PC-9 (cell line): Measurements from ENCODE around the gene CFAP97D2. TPM values are rescaled to one million over a fixed set of nuclear protein-coding genes. Genes with fewer than 3 reads are reported as not detected.

Experiments
- BruUV-seq: library from RNA; stranded (reverse); fragments of 400-500 nt; replicated peaks from 2 replicates; lab custom pipeline; 2021; lab: Mats Ljungman, UMichigan
- CTCF ChIA-PET: fragments of 300-600 bp; sonication (Branson Sonifier 250); formaldehyde crosslinking; loops from one replicate; lab custom pipeline; 2022; ENCODE audit warnings: antibody characterized with exemption; lab: Charles Lee
- POLR2A ChIA-PET: fragments of 300-600 bp; sonication (Branson Sonifier 250); formaldehyde crosslinking; loops from one replicate; lab custom pipeline; 2022; ENCODE audit warnings: antibody characterized with exemption; ENCODE audit not compliant: unreplicated experiment; lab: Charles Lee
- DNase-seq, 2 experiments: peaks; one replicate each; pipeline versions ENCODE4 v3.0.0 to v3.0.0-alpha.2; 2015 to 2022; ENCODE audit warnings: mixed read lengths in 1 of 2
- H2AFZ ChIP-seq: fragments of 200-600 bp; sonication (generic); 2 replicates; pipeline ENCODE4 v1.8.1; 2017; ENCODE audit warnings: antibody characterized with exemption
- H3F3A ChIP-seq: fragments of 200-600 bp; sonication (generic); 2 replicates; pipeline ENCODE4 v1.8.1; 2017; ENCODE audit warnings: antibody characterized with exemption, mild to moderate bottlenecking, low read depth; ENCODE audit not compliant: insufficient read depth
- H3K27ac ChIP-seq: fragments of 200-600 bp; sonication (generic); 2 replicates; pipeline ENCODE4 v1.6.1; 2016; ENCODE audit warnings: mixed run types
- H3K27me3 ChIP-seq: fragments of 200-600 bp; sonication (generic); 2 replicates; pipeline ENCODE4 v1.6.1; 2016; ENCODE audit warnings: low read depth, mixed run types; ENCODE audit not compliant: insufficient read depth
- H3K36me3 ChIP-seq: fragments of 200-600 bp; sonication (generic); 2 replicates; pipeline ENCODE4 v1.6.1; 2016; ENCODE audit warnings: low read depth, mixed run types
- H3K4me1 ChIP-seq: fragments of 200-600 bp; sonication (generic); replicated peaks from 2 replicates; pipeline ENCODE4 v1.6.1; 2016; ENCODE audit warnings: mixed run types; ENCODE audit not compliant: insufficient read depth
- H3K4me2 ChIP-seq: fragments of 200-600 bp; sonication (generic); 2 replicates; pipeline ENCODE4 v1.6.1; 2017; ENCODE audit warnings: mixed run types
- H3K4me3 ChIP-seq: fragments of 200-600 bp; sonication (generic); 2 replicates; pipeline ENCODE4 v1.6.1; 2016; ENCODE audit warnings: mixed run types
- H3K79me2 ChIP-seq: fragments of 200-600 bp; sonication (generic); 2 replicates; pipeline ENCODE4 v1.6.1; 2017; ENCODE audit warnings: low read depth, mixed run types
- H3K9me2 ChIP-seq: fragments of 200-600 bp; sonication (generic); 2 replicates; pipeline ENCODE4 v1.8.1; 2017; ENCODE audit warnings: mild to moderate bottlenecking; ENCODE audit not compliant: insufficient read depth
- H3K9me3 ChIP-seq: fragments of 200-600 bp; sonication (generic); 2 replicates; pipeline ENCODE4 v1.8.1; 2016; ENCODE audit warnings: low read depth; ENCODE audit not compliant: insufficient read depth
- H4K20me1 ChIP-seq: fragments of 200-600 bp; sonication (generic); 2 replicates; pipeline ENCODE4 v1.8.1; 2017; ENCODE audit not compliant: insufficient read depth
- EZH2 ChIP-seq: fragments of 200-600 bp; sonication (generic); IDR thresholded peaks from 2 replicates; pipeline ENCODE4 v1.8.0; 2017; ENCODE audit warnings: antibody characterized with exemption, low read depth
- intact Hi-C: fragments of 100-400 bp; cut with micrococcal nuclease; formaldehyde crosslinking; loops from one replicate; pipeline ENCODE4 v1.10.0; 2022; ENCODE audit not compliant: unreplicated experiment
- total RNA-seq: library from RNA; stranded (reverse); gene quantifications from 2 replicates; pipeline ENCODE4 v1.2.3, GENCODE V29; 2021
- TF ChIP-seq, protein P1 (sequence below): fragments of 200-600 bp; sonication (generic); conservative IDR thresholded peaks from 2 replicates; pipeline ENCODE4 v1.6.1; 2017; ENCODE audit warnings: mixed run types, antibody characterized with exemption, mild to moderate bottlenecking, moderate library complexity

Gene CFAP97D2
- total RNA-seq, 1 experiment from 2014 or later = not detected

DNA sequence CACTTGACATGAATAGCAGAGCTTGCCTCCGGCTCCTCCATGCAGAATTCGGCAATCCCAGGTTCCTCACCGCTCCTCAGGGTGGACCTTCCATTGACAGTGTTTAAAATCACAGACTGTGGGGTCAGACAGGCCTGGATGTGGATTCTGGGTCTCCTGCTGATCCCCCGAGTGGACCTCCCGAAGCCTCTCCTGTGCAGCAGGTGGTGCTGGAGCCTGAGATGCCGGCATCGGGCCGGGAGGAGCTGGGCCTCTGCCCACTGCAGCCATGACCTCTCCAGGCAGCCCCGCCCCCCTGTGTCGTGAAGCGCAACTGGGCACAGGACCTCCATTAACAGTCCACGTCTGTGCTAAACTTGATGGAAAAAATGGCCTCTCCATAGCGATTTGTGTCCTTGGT lies 45.1 kb downstream of the CFAP97D2 start:
- POLR2A ChIA-PET = no interaction called here
- DNase-seq = no peak

DNA sequence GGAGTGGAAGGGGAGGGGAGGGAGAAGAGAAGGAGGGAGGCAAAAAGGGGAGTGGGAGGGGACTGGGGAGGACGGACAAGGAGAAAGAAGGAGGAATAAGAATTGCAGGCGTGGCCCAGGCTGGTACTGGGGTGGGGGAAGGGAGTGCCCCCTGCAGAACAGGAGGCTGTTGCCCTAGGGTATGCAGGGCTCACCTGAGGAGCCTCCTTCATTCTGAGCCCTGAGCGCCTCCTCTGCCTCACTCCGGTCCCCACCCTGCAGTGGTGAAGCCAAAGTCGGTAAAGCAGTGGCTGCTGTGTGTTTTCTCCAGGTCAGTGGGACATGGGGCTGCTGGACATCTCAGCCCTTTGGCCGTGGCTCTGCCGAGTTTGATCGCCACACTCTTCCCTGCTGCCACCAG lies 46.6 kb downstream of the CFAP97D2 start:
- peaks cover 9% of the 10 kb centered on the region; the same call in 1 of the 2 replicates for H3K27me3 ChIP-seq
- intact Hi-C loops = loop anchor here (1.0 to 5.0 kb wide), 4 partner anchors 160 to 408 kb away; no protein-coding TSS in a partner anchor
- TF ChIP-seq EZH2 = no peak
- TF ChIP-seq, protein P1, sequence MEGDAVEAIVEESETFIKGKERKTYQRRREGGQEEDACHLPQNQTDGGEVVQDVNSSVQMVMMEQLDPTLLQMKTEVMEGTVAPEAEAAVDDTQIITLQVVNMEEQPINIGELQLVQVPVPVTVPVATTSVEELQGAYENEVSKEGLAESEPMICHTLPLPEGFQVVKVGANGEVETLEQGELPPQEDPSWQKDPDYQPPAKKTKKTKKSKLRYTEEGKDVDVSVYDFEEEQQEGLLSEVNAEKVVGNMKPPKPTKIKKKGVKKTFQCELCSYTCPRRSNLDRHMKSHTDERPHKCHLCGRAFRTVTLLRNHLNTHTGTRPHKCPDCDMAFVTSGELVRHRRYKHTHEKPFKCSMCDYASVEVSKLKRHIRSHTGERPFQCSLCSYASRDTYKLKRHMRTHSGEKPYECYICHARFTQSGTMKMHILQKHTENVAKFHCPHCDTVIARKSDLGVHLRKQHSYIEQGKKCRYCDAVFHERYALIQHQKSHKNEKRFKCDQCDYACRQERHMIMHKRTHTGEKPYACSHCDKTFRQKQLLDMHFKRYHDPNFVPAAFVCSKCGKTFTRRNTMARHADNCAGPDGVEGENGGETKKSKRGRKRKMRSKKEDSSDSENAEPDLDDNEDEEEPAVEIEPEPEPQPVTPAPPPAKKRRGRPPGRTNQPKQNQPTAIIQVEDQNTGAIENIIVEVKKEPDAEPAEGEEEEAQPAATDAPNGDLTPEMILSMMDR = no peak
- no peaks in the 10 kb centered on the region for H3K36me3 ChIP-seq
- 0 out of 2 replicates have a peak, but pooled peaks cover 11% of the 10 kb centered on the region for H3K4me1 ChIP-seq
- no peaks in the 10 kb centered on the region for H4K20me1 ChIP-seq
- no peak overlapping the region for H3K27ac ChIP-seq
- H2AFZ ChIP-seq = no peak overlapping the region
- no TSS peak for BruUV-seq
- H3K4me3 ChIP-seq = no peak overlapping the region
- H3F3A ChIP-seq = peaks cover 15% of the 10 kb centered on the region; the same call in 1 of the 2 replicates
- H3K9me3 ChIP-seq = no peaks in the 10 kb centered on the region
- no peaks in the 10 kb centered on the region for H3K9me2 ChIP-seq
- H3K79me2 ChIP-seq = no peaks in the 10 kb centered on the region
- no peak for DNase-seq
- ChIA-PET CTCF (no interaction called here), POLR2A (no interaction called here)
- no peak overlapping the region for H3K4me2 ChIP-seq

More for the DNA sequence above, 45.1 kb downstream of the CFAP97D2 start:
- H3K9me3 ChIP-seq = no peaks in the 10 kb centered on the region
- H2AFZ ChIP-seq = no peak overlapping the region
- no peaks in the 10 kb centered on the region for H4K20me1 ChIP-seq
- CTCF ChIA-PET = no interaction called here
- H3K4me2 ChIP-seq = no peak overlapping the region
- peaks cover 6% of the 10 kb centered on the region; the same call in 1 of the 2 replicates for H3K27me3 ChIP-seq
- H3K9me2 ChIP-seq = no peaks in the 10 kb centered on the region
- peaks cover 15% of the 10 kb centered on the region; the same call in 1 of the 2 replicates for H3F3A ChIP-seq
- H3K36me3 ChIP-seq = no peaks in the 10 kb centered on the region
- TF ChIP-seq EZH2 = no peak
- TF ChIP-seq, protein P1 = no peak
- no peak overlapping the region for H3K27ac ChIP-seq
- no TSS peak for BruUV-seq
- H3K4me1 ChIP-seq = 0 out of 2 replicates have a peak, but pooled peaks cover 11% of the 10 kb centered on the region
- intact Hi-C loops = no loop called here
- H3K79me2 ChIP-seq = no peaks in the 10 kb centered on the region
- H3K4me3 ChIP-seq = no peak overlapping the region

DNA sequence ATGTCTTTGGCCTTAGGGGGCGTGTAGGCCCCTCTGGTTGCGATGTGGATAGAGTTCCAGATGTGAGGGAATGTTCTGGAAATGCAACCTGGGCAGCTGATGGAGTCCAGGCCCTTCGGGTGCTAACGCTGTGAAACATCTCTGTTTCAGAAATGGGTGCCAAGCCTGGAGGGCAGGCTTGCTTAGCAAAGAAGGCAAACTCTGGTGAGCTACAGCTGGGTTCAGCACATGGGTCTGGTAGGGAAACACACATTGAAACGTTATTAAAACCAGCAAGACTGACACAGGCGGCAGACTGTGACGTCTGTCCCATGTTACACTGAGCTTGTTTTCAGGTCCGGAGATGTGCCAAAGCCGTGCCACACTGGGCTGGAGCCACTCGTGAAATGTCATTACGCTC lies 47.0 kb downstream of the CFAP97D2 start:
- TF ChIP-seq, protein P1 = no peak
- no peak for TF ChIP-seq EZH2
- DNase-seq = no peak
- CTCF ChIA-PET = interaction anchor here (0.6 to 0.7 kb wide), 3 partner anchors 161 to 410 kb away, joined by 3 to 4 read pairs (median 3); no protein-coding TSS in a partner anchor
- H2AFZ ChIP-seq = no peak overlapping the region
- H3K9me3 ChIP-seq = no peaks in the 10 kb centered on the region
- BruUV-seq = no TSS peak
- 0 out of 2 replicates have a peak, but pooled peaks cover 11% of the 10 kb centered on the region for H3K4me1 ChIP-seq
- H3F3A ChIP-seq = peaks cover 15% of the 10 kb centered on the region; the same call in 1 of the 2 replicates
- H3K4me2 ChIP-seq = no peak overlapping the region
- H3K9me2 ChIP-seq = no peaks in the 10 kb centered on the region
- H3K36me3 ChIP-seq = no peaks in the 10 kb centered on the region
- H3K27ac ChIP-seq = no peak overlapping the region
- no peaks in the 10 kb centered on the region for H4K20me1 ChIP-seq
- no peak overlapping the region for H3K4me3 ChIP-seq
- intact Hi-C loops = loop anchor here (1.0 to 5.0 kb wide), 4 partner anchors 161 to 409 kb away; no protein-coding TSS in a partner anchor
- POLR2A ChIA-PET = no interaction called here
- H3K79me2 ChIP-seq = no peaks in the 10 kb centered on the region
- peaks cover 9% of the 10 kb centered on the region; the same call in 1 of the 2 replicates for H3K27me3 ChIP-seq
